H54 (cell line): Measurements from ENCODE around the gene ELMO1.

Source experiments
- DNase-seq: peaks from one replicate; pipeline ENCODE4 v3.0.0; 2011; ENCODE audit warnings: low spot score, mixed read lengths; ENCODE audit not compliant: insufficient read length
- FAIRE-seq: peaks from 3 replicates; lab custom pipeline; 2011; peaks lifted over from hg19 to GRCh38; lab: Jason Lieb, UNC
- POLR2A ChIP-seq: IDR thresholded peaks from 2 replicates; pipeline ENCODE4 v1.6.1; 2011; ENCODE audit warnings: low read depth, mild to moderate bottlenecking, low read length

ELMO1 gene

GRCh38 chr7:37255327-37255944, 193.2 kb downstream of the ELMO1 start:
- FAIRE-seq: no peak
- no peak for TF ChIP-seq POLR2A
- no peak for DNase-seq

GRCh38 chr7:37251222-37251621, 197.4 kb downstream of the ELMO1 start:
- no peak for DNase-seq
- FAIRE-seq: no peak
- TF ChIP-seq POLR2A: no peak

GRCh38 chr7:37249240-37249639, 199.4 kb downstream of the ELMO1 start:
- DNase-seq: no peak
- FAIRE-seq: no peak
- no peak for TF ChIP-seq POLR2A

- FAIRE-seq (no peak), DNase-seq (no peak)
- no peak for TF ChIP-seq POLR2A
Observed at GRCh38 chr7:37248396-37248861, 200.2 kb downstream of the ELMO1 start.

- TF ChIP-seq POLR2A: no peak
- FAIRE-seq (no peak), DNase-seq (peak; percentile 47)
Observed at GRCh38 chr7:37247861-37248260, 200.8 kb downstream of the ELMO1 start.

GRCh38 chr7:37245590-37245989, 203.1 kb downstream of the ELMO1 start:
- DNase-seq (no peak), FAIRE-seq (no peak)
- no peak for TF ChIP-seq POLR2A

GRCh38 chr7:37236906-37237305, 211.8 kb downstream of the ELMO1 start:
- no peak for TF ChIP-seq POLR2A
- no peak for DNase-seq
- no peak for FAIRE-seq

- no peak for TF ChIP-seq POLR2A
- DNase-seq (no peak), FAIRE-seq (no peak)
Observed at GRCh38 chr7:37235813-37236212, 212.9 kb downstream of the ELMO1 start.

GRCh38 chr7:37234928-37235327, 213.7 kb downstream of the ELMO1 start:
- no peak for FAIRE-seq
- peak; percentile 33 for DNase-seq
- no peak for TF ChIP-seq POLR2A

GRCh38 chr7:37234334-37234733, 214.3 kb downstream of the ELMO1 start:
- DNase-seq (no peak), FAIRE-seq (no peak)
- no peak for TF ChIP-seq POLR2A

- DNase-seq: no peak
- no peak for FAIRE-seq
- no peak for TF ChIP-seq POLR2A
Observed at GRCh38 chr7:37231613-37232012, 217.1 kb downstream of the ELMO1 start.

GRCh38 chr7:37230221-37230620, 218.4 kb downstream of the ELMO1 start:
- FAIRE-seq: no peak
- no peak for DNase-seq
- no peak for TF ChIP-seq POLR2A

GRCh38 chr7:37229381-37229780, 219.3 kb downstream of the ELMO1 start:
- DNase-seq (no peak), FAIRE-seq (no peak)
- no peak for TF ChIP-seq POLR2A

- DNase-seq: no peak
- no peak for FAIRE-seq
- TF ChIP-seq POLR2A: no peak
Observed at GRCh38 chr7:37225285-37225969, 223.2 kb downstream of the ELMO1 start.

- DNase-seq: no peak
- FAIRE-seq: no peak
- TF ChIP-seq POLR2A: no peak
Observed at GRCh38 chr7:37224746-37225145, 223.9 kb downstream of the ELMO1 start.
